Fibroblast of skin of left quadriceps (primary cell): ENCODE measurements around the gene KCTD10.
"Not testable (repeated sequence)": the region's sequence is repeated elsewhere in the genome, so short reads cannot be mapped to it uniquely, and the experiment has no call there.

Experiments
- DNase-seq, 2 experiments: peaks; one replicate each; pipeline ENCODE4 v3.0.0-alpha.2; 2013; ENCODE audit warnings: low read depth in 2 of 2

Gene KCTD10

DNA sequence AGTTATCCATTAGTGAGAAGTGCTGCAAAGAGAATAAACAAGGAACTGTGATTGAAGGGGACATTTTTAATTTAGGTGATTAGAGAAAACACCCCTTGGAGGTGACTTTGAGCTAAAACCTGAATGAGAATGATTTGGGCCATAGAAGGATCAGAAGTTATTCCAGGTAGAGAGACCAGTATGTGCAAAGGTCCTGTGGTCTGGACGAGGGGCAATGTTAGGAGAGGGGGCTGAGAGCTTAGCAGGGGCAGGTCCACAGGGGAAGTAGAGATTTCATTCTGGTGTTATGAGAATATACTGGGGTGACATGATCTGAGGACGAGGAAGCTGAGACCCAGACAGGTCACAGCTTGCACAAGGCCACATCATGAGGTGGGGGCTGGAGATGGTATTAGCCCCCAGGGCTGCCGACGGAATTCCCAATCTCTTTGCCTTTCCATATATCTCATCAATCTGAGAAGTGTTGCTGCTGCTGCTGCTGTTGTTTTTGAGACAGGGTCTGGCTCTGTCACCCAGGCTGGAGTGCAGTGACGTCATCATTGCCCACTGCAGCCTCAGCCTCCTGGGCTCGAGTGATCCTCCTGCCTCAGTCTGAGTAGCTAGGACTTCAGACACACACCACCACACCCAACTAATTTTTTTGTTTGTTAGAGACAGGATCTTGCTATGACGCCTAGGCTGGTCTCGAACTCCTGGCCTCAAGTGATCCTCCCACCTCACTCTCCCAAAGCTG is 55.6 kb downstream of the KCTD10 start:
- DNase-seq = no peak

DNA sequence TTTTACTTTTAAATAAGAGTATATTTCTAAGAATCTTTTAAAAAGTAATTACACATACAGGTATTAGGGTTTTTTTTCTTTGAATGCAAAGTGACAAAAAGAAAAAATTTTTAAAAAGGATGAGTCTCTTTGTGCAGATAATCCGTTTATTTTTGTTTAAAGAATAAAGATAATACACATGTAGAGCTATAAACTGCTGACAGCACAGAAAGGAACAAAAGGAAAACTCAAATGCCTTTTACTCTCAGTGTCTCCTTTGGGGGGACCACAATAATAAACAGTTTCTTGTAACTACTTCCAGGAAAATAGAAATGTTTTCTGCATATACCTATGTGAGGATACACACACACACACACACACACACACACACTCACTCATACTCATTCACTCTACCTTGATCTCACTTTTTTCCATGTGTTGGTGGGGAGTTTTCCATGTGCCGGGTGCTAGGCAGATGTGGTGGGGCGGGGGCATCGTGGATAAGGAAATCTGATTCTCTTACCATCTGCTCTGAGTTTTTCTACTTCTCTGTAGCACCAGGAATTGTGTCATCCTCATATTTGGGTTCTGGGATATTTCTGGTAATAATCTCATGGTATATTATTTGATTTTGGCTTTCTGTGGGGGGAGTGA is 58.1 kb downstream of the KCTD10 start:
- DNase-seq = no peak

DNA sequence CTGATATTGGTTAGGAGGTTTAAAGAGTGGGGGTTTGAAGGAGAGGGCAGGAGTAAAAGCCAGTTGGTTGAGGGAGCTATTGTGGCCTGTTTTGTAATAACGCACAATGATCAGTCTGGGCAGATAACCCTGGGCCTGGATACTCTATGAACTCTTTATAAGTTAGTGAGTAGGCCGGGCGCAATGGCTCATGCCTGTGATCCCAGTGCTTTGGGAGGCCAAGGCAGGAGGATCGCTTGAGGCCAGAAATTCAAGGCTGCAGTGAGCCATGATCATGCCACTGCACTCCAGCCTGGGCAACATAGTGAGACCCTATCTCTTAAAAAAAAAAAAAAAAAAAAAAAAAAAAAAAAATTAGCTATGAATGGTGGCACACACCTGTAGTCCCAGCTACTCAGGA is 71.0 kb downstream of the KCTD10 start:
- not testable (repeated sequence) for DNase-seq

DNA sequence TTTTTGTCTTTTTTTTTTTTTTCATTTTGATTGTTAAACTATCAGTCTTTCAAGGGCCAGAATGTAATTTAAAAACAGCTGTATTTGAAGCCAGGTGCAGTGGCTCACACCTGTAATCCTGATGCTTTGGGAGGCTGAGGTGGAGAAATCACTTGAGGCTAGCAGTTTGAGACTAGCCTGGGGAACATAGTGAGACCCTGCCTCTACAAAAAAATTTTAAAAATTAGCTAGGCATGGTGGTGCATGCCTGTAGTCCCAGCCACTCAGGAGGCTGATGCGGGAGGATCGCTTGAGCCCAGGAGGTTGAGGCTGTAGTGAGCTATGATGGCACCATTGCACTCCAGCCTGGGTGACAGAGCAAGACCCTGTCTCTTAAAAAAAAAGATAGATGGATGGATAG is 72.3 kb downstream of the KCTD10 start:
- DNase-seq = not testable (repeated sequence)
